HepG2 (cell line): ENCODE results near the gene TMEM87A. TPM values are rescaled to one million over a fixed set of nuclear protein-coding genes. Genes with fewer than 3 reads are reported as not detected.

ENCODE experiments used
- BORCS8-MEF2B ChIP-seq: sonication (generic); formaldehyde crosslinking; IDR thresholded peaks from 2 replicates; pipeline ENCODE4 v1.8.0; 2022; ENCODE audit warnings: mild to moderate bottlenecking, missing genetic modification reagents
- GFI1 ChIP-seq: sonication (generic); formaldehyde crosslinking; IDR thresholded peaks from 2 replicates; pipeline ENCODE4 v1.5.0; 2020; ENCODE audit warnings: missing genetic modification reagents, mild to moderate bottlenecking, borderline replicate concordance
- IRX3 ChIP-seq: sonication (generic); formaldehyde crosslinking; IDR thresholded peaks from 2 replicates; pipeline ENCODE4 v1.8.1; 2023; ENCODE audit warnings: mild to moderate bottlenecking, low read depth, missing genetic modification reagents, borderline replicate concordance
- KLF12 ChIP-seq: sonication (generic); formaldehyde crosslinking; IDR thresholded peaks from 2 replicates; pipeline ENCODE4 v1.4.0; 2020; ENCODE audit warnings: missing genetic modification reagents, borderline replicate concordance
- MAFK ChIP-seq, 2 experiments: IDR thresholded peaks in 1 of 2; conservative IDR thresholded peaks in 1 of 2; 2 replicates each; pipeline ENCODE4 v1.6.1; 2011; ENCODE audit warnings: improper control_type of control experiment in 2 of 2, low read length in 2 of 2
- MAX ChIP-seq: IDR thresholded peaks from 2 replicates; pipeline ENCODE4 v1.6.1; 2012; ENCODE audit warnings: inconsistent platforms
- RNF219 ChIP-seq: sonication (generic); formaldehyde crosslinking; IDR thresholded peaks from 2 replicates; pipeline ENCODE4 v1.5.0; 2020; ENCODE audit warnings: mild to moderate bottlenecking, missing genetic modification reagents
- SMYD3 ChIP-seq: sonication (generic); formaldehyde crosslinking; IDR thresholded peaks from 2 replicates; pipeline ENCODE4 v1.8.1; 2023; ENCODE audit warnings: mild to moderate bottlenecking, missing genetic modification reagents
- TARDBP ChIP-seq: sonication (generic); formaldehyde crosslinking; IDR thresholded peaks from 2 replicates; pipeline ENCODE4 v1.8.0; 2022; ENCODE audit warnings: mild to moderate bottlenecking, missing genetic modification reagents
- TOE1 ChIP-seq: sonication (generic); formaldehyde crosslinking; IDR thresholded peaks from 2 replicates; pipeline ENCODE4 v1.4.0; 2020; ENCODE audit warnings: mild to moderate bottlenecking, missing genetic modification reagents
- ZBTB3 ChIP-seq: sonication (generic); formaldehyde crosslinking; IDR thresholded peaks from 2 replicates; pipeline ENCODE4 v1.4.0; 2020; ENCODE audit warnings: low read depth, mild to moderate bottlenecking, moderate library complexity, missing genetic modification reagents, borderline replicate concordance
- ZNF343 ChIP-seq: sonication (generic); formaldehyde crosslinking; IDR thresholded peaks from 2 replicates; pipeline ENCODE4 v1.4.0; 2020; ENCODE audit warnings: mild to moderate bottlenecking, missing genetic modification reagents
- ZNF543 ChIP-seq: sonication (generic); formaldehyde crosslinking; IDR thresholded peaks from 2 replicates; pipeline ENCODE4 v1.4.0; 2020; ENCODE audit warnings: mild to moderate bottlenecking, missing genetic modification reagents
- ZNF569 ChIP-seq: sonication (generic); formaldehyde crosslinking; IDR thresholded peaks from 2 replicates; pipeline ENCODE4 v1.5.0; 2020; ENCODE audit warnings: mild to moderate bottlenecking, missing genetic modification reagents, moderate library complexity, borderline replicate concordance
- ZSCAN22 ChIP-seq: sonication (generic); formaldehyde crosslinking; IDR thresholded peaks from 2 replicates; pipeline ENCODE4 v1.4.0; 2020; ENCODE audit warnings: mild to moderate bottlenecking, missing genetic modification reagents
- polyA plus RNA-seq, 8 experiments: library from polyadenylated mRNA; depleted of rRNA in 3 of 8; stranded (reverse) in 7 of 8; unstranded in 1 of 8; fragments of >200 nt; fragmentation: Illumina TruSeq in 4 of 8; extraction: Trizol in 4 of 8; gene quantifications; 2 replicates each; pipeline versions ENCODE4 v1.2.1 to v1.2.3, GENCODE V29; 2011 to 2016; ENCODE audit warnings: low read depth in 4 of 8, missing spikeins in 1 of 8, mixed read lengths in 1 of 8; ENCODE audit not compliant: insufficient read depth in 1 of 8
- total RNA-seq, 5 experiments: library from RNA; depleted of rRNA; stranded (reverse); fragments of >200 nt; fragmentation: Illumina TruSeq; extraction: Trizol; gene quantifications; 2 replicates each; pipeline ENCODE4 v1.2.3, GENCODE V29; 2016; ENCODE audit warnings: low read depth in 1 of 5
- TF ChIP-seq, protein P1 (sequence below): sonication (generic); formaldehyde crosslinking; IDR thresholded peaks from 2 replicates; pipeline ENCODE4 v1.4.0; 2020; ENCODE audit warnings: low read depth, mild to moderate bottlenecking, missing genetic modification reagents

TMEM87A gene
- total and polyA plus RNA-seq, 2 of the 13 experiments (the other 11 are each of a cell fraction or from before 2014, with no cell fraction given): 20.2 to 42.8 TPM

- TF ChIP-seq IRX3 (CRISPR knock-in tag) (0 out of 2 replicates have a peak, but pooled peaks have one; percentile 14), GFI1 (CRISPR knock-in tag) (0 out of 2 replicates have a peak, but pooled peaks have one; percentile 3), MAFK (conservative IDR thresholded peaks at IDR 0.05 in 1 of 2, IDR thresholded peaks at IDR 0.05 in 1 of 2; ENCODE audit: low read length in 2 of 2) (peak in 1 of 2 experiments; percentile 25; a peak in 2 of 4 replicates), ZNF569 (CRISPR knock-in tag) (no peak), RNF219 (CRISPR knock-in tag) (peak; percentile 82; the same call in 1 of the 2 replicates), ZSCAN22 (0 out of 2 replicates have a peak, but pooled peaks have one; percentile 50), ZBTB3 (CRISPR knock-in tag) (0 out of 2 replicates have a peak, but pooled peaks have one; percentile 43), MAX (0 out of 2 replicates have a peak, but pooled peaks have one; percentile 7), ZNF543 (CRISPR knock-in tag) (no peak), SMYD3 (CRISPR knock-in tag) (0 out of 2 replicates have a peak, but pooled peaks have one; percentile 11), TOE1 (CRISPR knock-in tag) (no peak), KLF12 (CRISPR knock-in tag) (0 out of 2 replicates have a peak, but pooled peaks have one; percentile 34), ZNF343 (CRISPR knock-in tag) (0 out of 2 replicates have a peak, but pooled peaks have one; percentile 32), TARDBP (CRISPR knock-in tag) (0 out of 2 replicates have a peak, but pooled peaks have one; percentile 1), BORCS8-MEF2B (CRISPR knock-in tag) (0 out of 2 replicates have a peak, but pooled peaks have one; percentile 3)
- TF ChIP-seq, protein P1, sequence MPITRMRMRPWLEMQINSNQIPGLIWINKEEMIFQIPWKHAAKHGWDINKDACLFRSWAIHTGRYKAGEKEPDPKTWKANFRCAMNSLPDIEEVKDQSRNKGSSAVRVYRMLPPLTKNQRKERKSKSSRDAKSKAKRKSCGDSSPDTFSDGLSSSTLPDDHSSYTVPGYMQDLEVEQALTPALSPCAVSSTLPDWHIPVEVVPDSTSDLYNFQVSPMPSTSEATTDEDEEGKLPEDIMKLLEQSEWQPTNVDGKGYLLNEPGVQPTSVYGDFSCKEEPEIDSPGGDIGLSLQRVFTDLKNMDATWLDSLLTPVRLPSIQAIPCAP (CRISPR knock-in tag): no peak; the same call in 1 of the 2 replicates
Measured at GRCh38 chr15:42273900-42274701, 868 bp upstream of the TMEM87A start (continued).
